ENCODE data around the gene ACE2.

ACE2 gene

DNA sequence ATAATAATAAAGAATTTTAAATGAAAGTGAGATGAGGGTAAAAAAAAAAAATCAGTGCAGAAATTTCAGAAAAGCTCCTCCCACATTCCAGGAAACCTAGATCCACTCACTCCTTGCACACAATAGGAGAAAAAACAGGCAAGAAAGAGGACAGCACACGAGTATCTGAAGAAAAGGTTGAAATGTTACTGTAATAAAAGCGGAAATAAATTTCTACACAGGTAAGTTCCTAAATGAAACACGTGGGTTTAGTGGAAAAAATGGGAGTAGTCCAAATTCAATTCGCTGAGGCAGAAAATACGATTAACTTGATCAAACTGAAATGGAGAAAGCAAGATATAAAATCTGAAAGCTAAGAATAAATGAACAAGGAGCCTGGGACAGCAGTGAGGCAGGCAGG, 2.0 kb upstream of the ACE2 start:
- DNase-seq (ENCODE audit: low spot score) = no peak
- peaks cover 2% of the 10 kb centered on the region for H3K27me3 Mint-ChIP-seq (ENCODE audit: low read depth)
- no peak overlapping the region for H3K27ac Mint-ChIP-seq
- H3K4me3 Mint-ChIP-seq = no peak overlapping the region
- H3K4me1 Mint-ChIP-seq (ENCODE audit: low read depth) = no peaks in the 10 kb centered on the region
- H3K9me3 Mint-ChIP-seq = no peaks in the 10 kb centered on the region
- no peaks in the 10 kb centered on the region for H3K36me3 Mint-ChIP-seq (ENCODE audit: low read depth)

GRCh38 chrX:15601932-15602331, 1.2 kb upstream of the ACE2 start:
- no peaks in the 10 kb centered on the region for H3K36me3 Mint-ChIP-seq (ENCODE audit: low read depth)
- no peak overlapping the region for H3K27ac Mint-ChIP-seq
- peaks cover 2% of the 10 kb centered on the region for H3K27me3 Mint-ChIP-seq (ENCODE audit: low read depth)
- DNase-seq (ENCODE audit: low spot score) = no peak
- H3K9me3 Mint-ChIP-seq = no peaks in the 10 kb centered on the region
- no peak overlapping the region for H3K4me3 Mint-ChIP-seq
- H3K4me1 Mint-ChIP-seq (ENCODE audit: low read depth) = no peaks in the 10 kb centered on the region

DNA sequence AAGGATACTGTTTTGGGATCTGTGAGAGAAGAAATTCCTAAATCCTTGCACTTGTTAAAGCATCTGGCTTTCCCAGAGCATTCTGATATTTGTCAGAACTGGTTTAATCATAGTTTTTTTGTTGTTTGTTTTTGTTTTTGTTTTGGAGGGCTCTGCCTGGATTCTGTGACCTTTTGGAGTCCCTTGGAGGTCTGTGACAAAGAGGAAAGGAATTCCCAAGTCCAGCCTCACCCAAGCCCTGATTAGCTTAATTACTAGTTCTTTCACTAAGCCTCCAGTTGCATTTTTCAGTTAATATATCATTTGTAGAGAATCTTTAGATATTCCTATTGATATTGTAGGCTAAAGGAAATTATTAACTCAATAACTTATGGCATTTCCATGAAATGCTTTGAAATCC, 711 bp downstream of the ACE2 start:
- H3K36me3 Mint-ChIP-seq (ENCODE audit: low read depth) = no peaks in the 10 kb centered on the region
- peaks cover 2% of the 10 kb centered on the region for H3K27me3 Mint-ChIP-seq (ENCODE audit: low read depth)
- H3K4me1 Mint-ChIP-seq (ENCODE audit: low read depth) = no peaks in the 10 kb centered on the region
- H3K4me3 Mint-ChIP-seq = no peak overlapping the region
- no peak overlapping the region for H3K27ac Mint-ChIP-seq
- DNase-seq (ENCODE audit: low spot score) = no peak
- H3K9me3 Mint-ChIP-seq = no peaks in the 10 kb centered on the region

DNA sequence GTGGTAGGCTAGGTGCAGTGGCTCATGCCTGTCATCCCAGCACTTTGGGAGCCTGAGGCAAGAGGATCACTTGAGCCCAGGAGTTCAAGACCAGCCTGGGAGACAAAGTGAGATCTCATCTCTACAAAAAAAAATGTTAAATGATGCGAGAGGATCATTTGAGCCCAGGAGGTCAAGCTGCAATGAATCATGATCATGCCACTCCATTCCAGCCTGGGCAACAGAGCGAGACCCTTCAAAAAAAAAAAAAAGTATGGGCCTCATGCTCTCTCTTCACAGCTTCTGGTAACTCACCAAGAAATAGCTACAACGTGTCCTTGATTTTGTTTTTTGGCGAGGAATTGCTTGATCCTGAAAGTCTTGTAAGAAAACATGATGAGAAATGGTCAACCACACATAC, 1.3 kb downstream of the ACE2 start:
- Mint-ChIP-seq H3K4me1 (ENCODE audit: low read depth) (no peaks in the 10 kb centered on the region), H3K27me3 (ENCODE audit: low read depth) (peaks cover 2% of the 10 kb centered on the region), H3K4me3 (no peak overlapping the region), H3K27ac (no peak overlapping the region), H3K9me3 (no peaks in the 10 kb centered on the region), H3K36me3 (ENCODE audit: low read depth) (no peaks in the 10 kb centered on the region)
- DNase-seq (ENCODE audit: low spot score) = no peak

GRCh38 chrX:15598026-15598425, 2.7 kb downstream of the ACE2 start:
- Mint-ChIP-seq H3K9me3 (no peaks in the 10 kb centered on the region), H3K36me3 (ENCODE audit: low read depth) (no peaks in the 10 kb centered on the region), H3K4me3 (no peak overlapping the region)

DNA sequence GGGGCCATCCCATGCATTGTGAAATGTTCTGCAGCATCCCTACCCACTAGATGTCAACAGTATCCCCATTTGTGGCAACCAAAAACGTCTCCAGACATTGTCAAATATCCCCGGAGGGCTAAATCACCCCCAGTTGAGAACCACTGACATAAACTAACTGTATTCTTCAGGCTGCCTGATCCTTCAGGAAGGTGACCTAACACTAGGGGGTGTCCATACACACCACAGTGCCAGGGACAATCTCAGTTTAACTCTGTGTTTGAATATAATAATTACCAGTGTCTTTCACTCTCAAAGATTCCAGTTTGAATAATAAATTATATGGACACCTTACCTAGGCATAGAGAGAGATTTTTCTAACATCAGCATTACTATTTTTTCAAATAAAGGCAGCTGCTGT, 6.4 kb downstream of the ACE2 start:
- Mint-ChIP-seq H3K9me3 (no peaks in the 10 kb centered on the region), H3K27ac (no peak overlapping the region), H3K36me3 (ENCODE audit: low read depth) (no peaks in the 10 kb centered on the region), H3K4me1 (ENCODE audit: low read depth) (no peaks in the 10 kb centered on the region), H3K4me3 (no peak overlapping the region), H3K27me3 (ENCODE audit: low read depth) (peaks cover 9% of the 10 kb centered on the region)
- DNase-seq (ENCODE audit: low spot score) = no peak

More at GRCh38 chrX:15598026-15598425, 2.7 kb downstream of the ACE2 start:
- Mint-ChIP-seq H3K27me3 (ENCODE audit: low read depth) (peaks cover 2% of the 10 kb centered on the region), H3K27ac (no peak overlapping the region), H3K4me1 (ENCODE audit: low read depth) (no peaks in the 10 kb centered on the region)
- DNase-seq (ENCODE audit: low spot score) = no peak

- no peak for DNase-seq (ENCODE audit: low spot score)
- no peak overlapping the region for H3K27ac Mint-ChIP-seq
- H3K4me3 Mint-ChIP-seq = no peak overlapping the region
- H3K9me3 Mint-ChIP-seq = no peaks in the 10 kb centered on the region
- no peaks in the 10 kb centered on the region for H3K4me1 Mint-ChIP-seq (ENCODE audit: low read depth)
- no peaks in the 10 kb centered on the region for H3K27me3 Mint-ChIP-seq (ENCODE audit: low read depth)
- H3K36me3 Mint-ChIP-seq (ENCODE audit: low read depth) = no peaks in the 10 kb centered on the region
Measured at GRCh38 chrX:15579778-15580747, 20.7 kb downstream of the ACE2 start.

- H3K27ac Mint-ChIP-seq = no peak overlapping the region
- H3K4me1 Mint-ChIP-seq (ENCODE audit: low read depth) = no peaks in the 10 kb centered on the region
- peaks cover 3% of the 10 kb centered on the region for H3K27me3 Mint-ChIP-seq (ENCODE audit: low read depth)
- DNase-seq (ENCODE audit: low spot score) = no peak
- no peaks in the 10 kb centered on the region for H3K9me3 Mint-ChIP-seq
- H3K4me3 Mint-ChIP-seq = no peak overlapping the region
- no peaks in the 10 kb centered on the region for H3K36me3 Mint-ChIP-seq (ENCODE audit: low read depth)
Measured at GRCh38 chrX:15576019-15576418, 24.7 kb downstream of the ACE2 start.

DNA sequence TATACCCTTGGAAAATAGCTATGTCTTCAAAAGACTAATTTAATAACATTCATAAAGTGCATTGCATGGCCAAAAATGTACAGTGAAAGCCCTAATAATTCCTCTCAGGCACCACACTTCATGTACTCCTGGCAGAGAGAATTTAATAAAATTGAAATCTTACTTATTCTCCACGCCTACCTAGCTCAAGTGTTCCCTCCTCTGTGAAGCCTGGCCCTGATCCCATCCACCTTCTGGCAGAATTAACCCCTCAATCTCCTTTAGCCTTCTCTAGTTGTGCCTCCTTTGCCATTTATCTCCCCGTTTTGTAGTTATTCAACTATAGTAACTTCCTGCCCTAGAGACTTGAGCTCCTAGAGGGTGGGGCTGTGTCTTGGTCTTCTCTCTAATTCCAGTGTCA, 26.7 kb downstream of the ACE2 start:
- no peak overlapping the region for H3K4me3 Mint-ChIP-seq
- no peak for DNase-seq (ENCODE audit: low spot score)
- peaks cover 5% of the 10 kb centered on the region for H3K27me3 Mint-ChIP-seq (ENCODE audit: low read depth)
- H3K4me1 Mint-ChIP-seq (ENCODE audit: low read depth) = no peaks in the 10 kb centered on the region
- H3K9me3 Mint-ChIP-seq = no peaks in the 10 kb centered on the region
- no peak overlapping the region for H3K27ac Mint-ChIP-seq
- H3K36me3 Mint-ChIP-seq (ENCODE audit: low read depth) = no peaks in the 10 kb centered on the region

DNA sequence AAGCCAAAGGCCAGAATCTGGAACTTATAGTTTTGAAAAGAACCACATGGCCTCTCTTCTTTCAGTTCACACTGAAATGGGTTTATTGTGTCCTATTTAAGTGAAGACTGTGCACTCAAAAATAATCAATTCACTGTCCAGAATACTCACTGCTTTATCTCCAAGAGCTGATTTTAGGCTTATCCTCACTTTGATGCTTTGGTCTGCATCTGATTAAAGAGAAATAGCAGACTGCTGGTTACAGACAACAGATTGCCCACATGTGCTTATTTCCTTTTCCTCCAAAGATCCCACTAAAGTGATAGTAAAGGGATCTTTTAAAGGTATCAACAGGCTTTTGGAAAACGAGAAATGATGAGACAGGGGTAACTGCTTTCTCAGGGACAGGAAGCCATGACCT, 30.6 kb downstream of the ACE2 start:
- H3K27me3 Mint-ChIP-seq (ENCODE audit: low read depth) = peaks cover 5% of the 10 kb centered on the region
- no peak overlapping the region for H3K27ac Mint-ChIP-seq

DNA sequence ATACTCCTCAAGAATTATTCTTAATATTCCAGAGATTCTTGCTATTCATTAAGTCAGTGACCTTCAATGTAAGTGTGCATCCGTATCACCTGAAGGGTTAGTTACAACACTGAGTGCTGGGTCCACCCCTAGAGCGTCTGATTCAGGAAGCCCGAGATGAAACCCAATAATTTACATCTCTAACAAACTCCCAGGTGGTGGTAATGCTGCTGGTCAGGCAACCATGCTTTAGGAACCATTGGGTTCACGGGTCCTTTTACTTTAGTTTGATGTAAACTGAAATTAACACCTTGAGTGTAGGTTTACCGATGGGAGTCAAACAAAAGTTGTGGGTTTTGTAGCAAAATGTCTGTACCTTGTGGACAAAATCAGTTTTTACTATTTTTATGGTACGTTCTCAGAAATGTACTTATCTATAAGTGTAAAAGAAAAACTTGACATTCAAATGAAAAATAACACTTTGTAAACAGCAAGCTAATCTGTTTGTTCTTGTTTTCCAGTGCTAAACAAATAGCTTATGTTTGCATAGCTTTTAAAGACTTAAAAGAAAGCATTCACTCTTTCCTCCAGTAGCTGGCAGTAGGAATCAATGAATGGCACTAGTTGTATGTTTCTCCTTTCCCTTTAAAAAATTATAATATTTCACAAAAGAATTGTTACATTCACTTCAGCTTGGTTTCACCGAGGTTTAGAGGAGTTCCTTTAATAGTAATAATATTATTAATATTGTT, 32.7 kb downstream of the ACE2 start:
- H3K36me3 Mint-ChIP-seq (ENCODE audit: low read depth) = no peaks in the 10 kb centered on the region
- peaks cover 2% of the 10 kb centered on the region for H3K4me1 Mint-ChIP-seq (ENCODE audit: low read depth)
- H3K4me3 Mint-ChIP-seq = no peak overlapping the region
- DNase-seq (ENCODE audit: low spot score) = no peak
- no peaks in the 10 kb centered on the region for H3K9me3 Mint-ChIP-seq
- peaks cover 6% of the 10 kb centered on the region for H3K27me3 Mint-ChIP-seq (ENCODE audit: low read depth)
- H3K27ac Mint-ChIP-seq = no peak overlapping the region

More for the DNA sequence above, 30.6 kb downstream of the ACE2 start:
- Mint-ChIP-seq H3K4me3 (no peak overlapping the region), H3K36me3 (ENCODE audit: low read depth) (no peaks in the 10 kb centered on the region), H3K4me1 (ENCODE audit: low read depth) (peaks cover 2% of the 10 kb centered on the region), H3K9me3 (no peaks in the 10 kb centered on the region)
- no peak for DNase-seq (ENCODE audit: low spot score)

- DNase-seq (ENCODE audit: low spot score) = no peak
- no peak overlapping the region for H3K4me3 Mint-ChIP-seq
- no peak overlapping the region for H3K27ac Mint-ChIP-seq
- H3K4me1 Mint-ChIP-seq (ENCODE audit: low read depth) = peaks cover 2% of the 10 kb centered on the region
- peaks cover 6% of the 10 kb centered on the region for H3K27me3 Mint-ChIP-seq (ENCODE audit: low read depth)
- H3K9me3 Mint-ChIP-seq = no peaks in the 10 kb centered on the region
- no peaks in the 10 kb centered on the region for H3K36me3 Mint-ChIP-seq (ENCODE audit: low read depth)
Measured at GRCh38 chrX:15567267-15567666, 33.5 kb downstream of the ACE2 start.

DNA sequence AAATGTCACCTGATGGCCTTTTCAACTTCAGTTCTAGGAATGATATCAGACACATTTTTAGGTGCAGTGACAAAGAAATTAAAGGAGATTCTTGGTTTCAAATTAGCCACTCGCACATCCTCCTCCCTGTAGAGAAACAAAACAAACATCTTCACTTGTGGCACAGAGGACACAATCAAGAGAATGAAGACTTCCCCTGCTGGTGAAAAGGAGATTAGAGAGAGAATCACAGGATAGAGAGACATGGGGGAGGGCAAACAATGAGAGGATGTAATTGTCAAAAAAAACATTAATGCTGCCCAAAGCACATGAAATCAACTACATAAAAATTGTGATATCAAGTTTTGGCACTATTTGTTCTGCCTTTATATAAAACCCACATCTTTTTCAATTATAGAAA, 34.5 kb downstream of the ACE2 start:
- DNase-seq (ENCODE audit: low spot score) = no peak
- Mint-ChIP-seq H3K9me3 (no peaks in the 10 kb centered on the region), H3K4me3 (no peak overlapping the region), H3K27me3 (ENCODE audit: low read depth) (peaks cover 6% of the 10 kb centered on the region), H3K4me1 (ENCODE audit: low read depth) (peaks cover 2% of the 10 kb centered on the region), H3K36me3 (ENCODE audit: low read depth) (no peaks in the 10 kb centered on the region), H3K27ac (no peak overlapping the region)

- peak; percentile 5 for DNase-seq (ENCODE audit: low spot score)
- Mint-ChIP-seq H3K27ac (no peak overlapping the region), H3K27me3 (ENCODE audit: low read depth) (peaks cover 4% of the 10 kb centered on the region), H3K9me3 (no peaks in the 10 kb centered on the region), H3K4me3 (no peak overlapping the region), H3K4me1 (ENCODE audit: low read depth) (peaks cover 2% of the 10 kb centered on the region), H3K36me3 (ENCODE audit: low read depth) (no peaks in the 10 kb centered on the region)
Measured at GRCh38 chrX:15564981-15565579, 35.7 kb downstream of the ACE2 start.

Data from T-helper 2 cell treated with Interferon-gamma antibody and Interleukin-4, amounts not matched to agents 5 μg/mL and 100 μg/mL, for 36 hours (primary cell).